Large intestine (tissue), 3 donors: ENCODE results near the gene PCLAF. TPM values are rescaled to one million over a fixed set of nuclear protein-coding genes. Genes with fewer than 3 reads are reported as not detected.
A peak's percentile ranks its signal among the peaks of the same experiment; 100 is the strongest.
"Not testable (repeated sequence)": the region's sequence is repeated elsewhere in the genome, so short reads cannot be mapped to it uniquely, and the experiment has no call there.

ENCODE experiments used
- DNase-seq, 2 donors: peaks; one replicate each; pipeline versions ENCODE4 v3.0.0 to v3.0.0-alpha.2; 2013
- H3K27ac ChIP-seq: one replicate; pipeline ENCODE4 v1.5.1; 2013; ENCODE audit warnings: low read length
- H3K27me3 ChIP-seq: 2 replicates; pipeline ENCODE4 v1.6.1; 2013; ENCODE audit warnings: low read length; ENCODE audit not compliant: control insufficient read depth, insufficient read depth
- H3K36me3 ChIP-seq: 2 replicates; pipeline ENCODE4 v1.6.1; 2013; ENCODE audit warnings: low read length; ENCODE audit not compliant: control insufficient read depth, insufficient read depth
- H3K4me1 ChIP-seq: one replicate; pipeline ENCODE4 v1.6.1; 2013; ENCODE audit warnings: low read length; ENCODE audit not compliant: control insufficient read depth, insufficient read depth
- H3K4me3 ChIP-seq: one replicate; pipeline ENCODE4 v1.5.1; 2013; ENCODE audit warnings: low read length
- H3K9me3 ChIP-seq: one replicate; pipeline ENCODE4 v1.6.1; 2013; ENCODE audit warnings: mild to moderate bottlenecking, low read depth, low read length, moderate library complexity; ENCODE audit not compliant: control insufficient read depth
- WGBS: methylation state at CpG from one replicate; pipeline ENCODE4 v1.1.5; 2013; ENCODE audit warnings: low lambda C conversion rate; ENCODE audit not compliant: insufficient coverage; 5-methylcytosine and 5-hydroxymethylcytosine counted together
- polyA plus RNA-seq: library from polyadenylated mRNA; unstranded; fragments of 120-200 nt; gene quantifications from one replicate; pipeline ENCODE4 v1.2.1, GENCODE V29; 2013

PCLAF gene
- polyA plus RNA-seq, 1 donor, result 33.3 TPM

DNA sequence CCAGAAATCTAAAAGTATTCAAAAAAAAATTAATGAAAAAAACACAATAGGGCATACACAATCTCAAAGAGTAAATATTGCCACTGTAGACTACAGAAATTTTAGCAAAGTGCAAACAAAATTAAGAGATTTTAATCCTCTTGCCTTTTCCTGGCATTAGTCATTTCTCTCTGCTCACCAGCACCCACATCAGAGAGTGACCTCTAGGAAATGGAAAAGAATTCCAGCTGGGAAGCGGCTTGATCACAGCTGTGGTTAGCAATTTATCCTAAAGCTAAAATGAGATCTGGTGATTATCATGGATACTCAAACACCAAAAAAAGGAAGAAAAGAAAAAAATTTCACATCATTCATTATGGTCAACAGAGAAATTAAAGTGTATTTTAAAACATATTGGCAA is 32.8 kb downstream of the PCLAF start:
- Histone ChIP-seq H3K4me1 (no peaks in the 10 kb centered on the region), H3K27me3 (no peaks in the 10 kb centered on the region), H3K36me3 (peaks cover 3% of the 10 kb centered on the region), H3K9me3 (no peaks in the 10 kb centered on the region), H3K27ac (no peak overlapping the region), H3K4me3 (no peak overlapping the region)
- no CpG with 5 or more reads among the region's 1 CpG for WGBS
- DNase-seq, result no peak

DNA sequence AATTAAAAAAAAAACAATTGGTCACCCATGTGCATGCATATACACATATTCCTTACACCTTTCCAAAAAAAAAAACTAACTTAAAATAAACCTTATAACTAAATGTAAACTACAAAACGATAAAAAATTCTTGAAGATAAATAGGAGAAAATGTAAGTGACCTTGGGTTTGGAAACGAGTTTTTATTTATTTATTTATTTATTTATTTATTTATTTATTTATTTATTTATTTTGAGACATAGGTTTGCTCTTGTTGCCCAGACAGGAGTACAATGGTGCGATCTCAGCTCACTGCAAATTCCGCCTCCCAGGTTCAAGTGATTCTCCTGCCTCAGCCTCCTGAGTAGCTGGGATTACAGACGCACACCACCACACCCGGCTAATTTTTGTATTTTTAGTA is 35.0 kb downstream of the PCLAF start:
- not testable (repeated sequence) for H3K27me3 ChIP-seq, H3K4me1 ChIP-seq, H3K36me3 ChIP-seq, H3K27ac ChIP-seq, H3K4me3 ChIP-seq, DNase-seq, H3K9me3 ChIP-seq
- WGBS, result no CpG with 5 or more reads among the region's 6 CpGs

DNA sequence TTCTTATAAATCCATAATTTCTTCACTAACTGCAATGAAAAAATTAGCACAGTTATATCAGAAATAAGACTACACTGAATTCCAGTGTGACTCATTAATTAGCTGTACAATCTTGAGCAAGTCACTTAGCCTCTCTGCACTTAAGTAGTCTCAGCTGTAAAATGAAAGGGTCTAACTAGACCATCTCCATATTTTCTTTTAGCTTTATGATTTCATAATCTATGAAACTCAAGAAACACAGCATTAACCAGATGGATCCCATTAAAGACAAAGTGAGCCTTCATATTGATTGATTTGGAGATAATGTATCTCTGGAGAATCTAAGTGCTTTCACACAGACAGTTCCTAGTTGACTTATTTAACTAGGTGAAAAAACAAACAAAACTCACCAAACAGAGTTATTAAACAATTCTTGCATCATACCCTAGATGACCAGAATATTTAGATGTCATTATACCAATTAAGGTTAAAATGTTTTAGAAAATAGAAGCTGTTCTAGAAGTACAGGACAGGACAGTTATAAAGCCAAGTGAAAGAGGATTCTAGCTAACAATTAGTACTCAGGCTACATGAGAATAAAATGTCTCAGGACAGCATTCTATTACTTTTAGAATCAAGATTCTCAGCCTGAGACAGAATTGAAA is 36.5 kb downstream of the PCLAF start:
- Histone ChIP-seq H3K4me1 (peaks cover 7% of the 10 kb centered on the region), H3K27me3 (no peaks in the 10 kb centered on the region)
- no peak for DNase-seq

DNA sequence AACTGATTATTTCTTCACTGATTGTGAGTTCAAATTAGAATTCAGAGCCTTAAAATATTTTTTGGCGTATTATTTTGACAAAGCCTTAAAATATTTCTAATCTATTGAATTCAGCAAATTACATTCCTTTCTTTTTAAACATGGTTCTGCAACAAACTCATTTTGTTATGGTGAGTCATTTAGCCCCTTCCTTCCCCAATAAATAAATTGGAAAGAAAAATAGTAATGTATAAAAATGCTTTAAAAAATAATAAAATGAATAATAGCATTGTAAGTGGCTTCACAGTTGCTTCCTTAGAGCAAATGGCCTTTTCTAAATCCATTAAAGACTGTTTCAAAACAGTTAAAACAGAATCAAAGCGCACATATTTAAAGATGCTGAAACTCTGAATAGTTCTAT is 37.4 kb downstream of the PCLAF start:
- Histone ChIP-seq H3K27ac (no peak overlapping the region), H3K36me3 (peaks cover 3% of the 10 kb centered on the region), H3K9me3 (no peaks in the 10 kb centered on the region), H3K4me3 (no peak overlapping the region), H3K4me1 (peaks cover 7% of the 10 kb centered on the region), H3K27me3 (no peaks in the 10 kb centered on the region)
- DNase-seq, result no peak
- WGBS, result 100% methylated on average over 1 of the region's 2 CpGs

More for the DNA sequence above, 36.5 kb downstream of the PCLAF start:
- H3K36me3 ChIP-seq, result peaks cover 3% of the 10 kb centered on the region
- no peaks in the 10 kb centered on the region for H3K9me3 ChIP-seq
- no peak overlapping the region for H3K27ac ChIP-seq
- H3K4me3 ChIP-seq, result no peak overlapping the region

DNA sequence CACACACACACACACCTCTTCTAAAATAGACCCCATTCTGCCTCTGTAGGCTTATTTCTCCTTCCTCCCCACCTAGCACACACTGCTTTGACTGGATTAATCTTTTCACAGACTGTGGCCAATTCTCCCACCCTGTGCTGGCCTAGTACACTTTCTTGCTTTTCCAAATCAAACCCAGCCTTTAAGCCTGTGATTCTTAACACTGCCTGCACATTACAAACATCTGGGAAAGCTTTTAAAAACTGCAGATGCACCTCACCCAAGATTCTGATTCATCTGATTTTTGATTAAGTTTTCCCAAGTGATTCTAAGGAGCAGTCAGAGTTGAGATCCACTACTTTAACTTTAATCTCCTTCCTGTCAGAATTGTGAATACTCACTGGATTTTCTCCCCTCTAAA is 38.0 kb downstream of the PCLAF start:
- Histone ChIP-seq H3K27me3 (no peaks in the 10 kb centered on the region), H3K9me3 (no peaks in the 10 kb centered on the region), H3K4me1 (peaks cover 7% of the 10 kb centered on the region), H3K27ac (no peak overlapping the region), H3K36me3 (peaks cover 3% of the 10 kb centered on the region), H3K4me3 (no peak overlapping the region)
- DNase-seq, result no peak

DNA sequence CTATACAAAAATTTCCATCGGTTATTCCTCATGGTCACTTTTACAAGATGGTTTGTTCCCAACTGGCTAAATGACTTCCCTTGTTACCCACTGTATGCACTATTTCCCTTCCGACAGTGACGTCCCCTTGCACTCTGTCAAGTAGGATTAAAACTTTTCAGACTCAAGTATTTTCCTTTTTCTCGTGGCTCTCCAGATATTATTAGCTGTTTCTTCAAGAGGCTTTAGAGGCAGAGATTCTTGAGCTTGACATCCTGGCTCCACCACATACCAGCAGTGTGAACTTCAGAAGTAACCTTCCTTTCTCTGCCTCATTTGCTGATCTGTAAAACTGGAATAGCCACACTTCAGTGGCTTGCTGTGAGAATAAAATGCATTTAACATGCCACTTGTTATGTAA is 39.3 kb downstream of the PCLAF start:
- WGBS, result 93% methylated on average over 3 of the region's 4 CpGs
- no peaks in the 10 kb centered on the region for H3K9me3 ChIP-seq

DNA sequence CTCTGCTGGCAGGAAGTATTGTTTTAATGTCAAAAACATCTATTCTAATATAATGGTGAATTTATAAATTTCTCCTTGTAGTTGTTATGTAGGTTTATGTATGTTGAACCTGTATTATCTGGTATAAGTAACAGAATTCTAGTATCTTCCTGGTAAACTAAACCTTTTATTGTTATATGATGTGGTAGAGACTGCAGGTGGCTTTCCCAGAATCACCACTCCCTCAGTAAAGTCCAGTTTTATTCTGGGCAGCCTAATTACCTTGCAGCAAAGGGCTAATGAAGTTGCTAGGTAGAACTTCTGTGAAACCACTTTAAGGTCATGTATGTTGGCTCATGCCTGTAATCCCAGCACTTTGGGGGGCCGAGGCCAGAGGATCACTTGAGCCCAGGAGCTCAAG is 40.9 kb downstream of the PCLAF start:
- Histone ChIP-seq H3K4me3 (no peak overlapping the region), H3K9me3 (no peaks in the 10 kb centered on the region), H3K27me3 (no peaks in the 10 kb centered on the region), H3K4me1 (peaks cover 7% of the 10 kb centered on the region), H3K27ac (no peak overlapping the region), H3K36me3 (no peaks in the 10 kb centered on the region)
- DNase-seq, result peak in 1 of 2 donors; percentile 26
- no CpG with 5 or more reads among the region's 1 CpG for WGBS

More for the DNA sequence above, 39.3 kb downstream of the PCLAF start:
- peaks cover 7% of the 10 kb centered on the region for H3K4me1 ChIP-seq
- no peak overlapping the region for H3K4me3 ChIP-seq
- H3K27me3 ChIP-seq, result no peaks in the 10 kb centered on the region
- no peak overlapping the region for H3K27ac ChIP-seq
- no peak for DNase-seq
- no peaks in the 10 kb centered on the region for H3K36me3 ChIP-seq

DNA sequence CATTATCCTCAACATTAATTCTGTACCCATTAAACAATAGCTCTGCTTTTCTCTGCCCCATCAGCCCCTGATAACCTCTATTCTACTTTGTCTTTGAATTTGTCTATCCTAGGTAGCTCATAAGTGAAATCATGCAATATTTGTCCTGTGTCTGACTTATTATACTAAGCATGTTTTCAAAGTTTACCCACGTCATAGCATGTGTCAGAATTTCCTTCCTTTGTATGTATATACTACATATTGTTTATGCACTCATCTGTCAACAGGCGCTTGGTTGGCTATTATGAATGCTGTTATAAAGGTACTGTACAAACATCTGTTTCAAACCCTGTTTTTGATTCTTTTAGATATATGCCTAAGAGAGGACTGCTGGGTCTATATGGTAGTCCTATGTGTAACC is 43.5 kb downstream of the PCLAF start:
- WGBS, result no CpG with 5 or more reads among the region's 2 CpGs

DNA sequence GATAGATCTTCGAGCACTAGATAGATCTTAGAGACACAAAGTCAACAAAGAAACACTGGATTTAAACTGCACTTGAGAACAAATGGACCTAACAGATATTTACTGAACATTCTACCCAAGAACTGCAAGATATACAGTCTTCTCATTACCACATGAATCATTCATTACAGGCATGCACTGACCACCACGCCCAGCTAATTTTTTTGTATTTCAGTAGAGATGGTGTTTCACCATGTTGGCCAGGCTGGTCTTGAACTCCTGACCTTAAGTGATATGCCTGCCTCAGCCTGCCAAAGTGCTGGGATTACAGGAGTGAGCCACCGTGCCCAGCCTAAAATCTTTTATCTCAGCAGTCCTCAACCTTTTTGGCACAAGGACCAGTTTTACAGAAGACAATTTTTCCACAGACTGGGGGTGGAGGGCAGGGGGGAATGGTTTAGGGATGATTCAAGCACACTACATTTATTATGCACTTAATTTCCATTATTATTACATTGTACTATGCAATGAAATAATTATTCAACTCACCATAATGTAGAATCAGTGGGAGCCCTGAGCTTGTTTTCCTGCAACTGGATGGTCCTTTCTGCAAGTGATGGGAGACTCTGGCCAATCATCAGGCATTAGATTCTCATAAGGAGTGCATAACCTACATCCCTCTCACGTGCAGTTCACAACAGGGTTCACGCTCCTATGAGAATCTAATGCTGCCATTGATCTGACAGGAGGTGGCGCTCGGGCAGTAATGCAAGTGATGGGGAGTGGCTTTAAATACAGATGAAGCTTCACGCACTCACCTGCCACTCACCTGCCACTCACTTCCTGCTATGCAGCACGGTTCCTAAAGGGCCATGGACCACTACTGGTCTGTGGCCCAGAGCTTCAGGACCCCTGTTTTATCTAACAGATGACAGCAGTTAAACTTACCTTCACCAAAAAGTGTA is 47.0 kb downstream of the PCLAF start:
- WGBS, result no CpG with 5 or more reads among the region's 9 CpGs
- peak; percentile 4 to 24 for DNase-seq
- H3K36me3 ChIP-seq, result no peaks in the 10 kb centered on the region

More for the DNA sequence above, 43.5 kb downstream of the PCLAF start:
- no peak overlapping the region for H3K27ac ChIP-seq
- H3K9me3 ChIP-seq, result no peaks in the 10 kb centered on the region
- H3K4me1 ChIP-seq, result peaks cover 7% of the 10 kb centered on the region
- no peak overlapping the region for H3K4me3 ChIP-seq
- H3K36me3 ChIP-seq, result no peaks in the 10 kb centered on the region
- no peak for DNase-seq
- no peaks in the 10 kb centered on the region for H3K27me3 ChIP-seq

DNA sequence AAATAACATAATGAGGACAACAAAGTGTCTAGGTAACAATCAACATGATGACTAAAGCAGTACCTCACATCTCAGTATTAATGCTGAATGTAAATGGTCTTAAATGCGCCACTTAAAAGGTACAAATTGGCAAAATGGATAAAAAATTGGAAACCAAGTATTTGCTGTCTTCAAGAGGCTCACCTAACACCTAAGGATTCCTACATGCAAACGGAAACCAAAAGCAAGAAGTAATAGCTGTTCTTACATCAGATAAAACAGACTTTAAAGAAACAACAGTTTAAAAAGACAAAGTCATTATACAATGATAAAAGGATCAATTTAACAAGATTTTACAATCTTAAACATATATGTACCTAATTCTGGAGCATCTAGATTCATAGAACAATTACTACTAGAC is 47.7 kb downstream of the PCLAF start:
- H3K27me3 ChIP-seq, result no peaks in the 10 kb centered on the region
- H3K4me3 ChIP-seq, result no peak overlapping the region
- DNase-seq, result peak in 1 of 2 donors; percentile 8
- H3K27ac ChIP-seq, result no peak overlapping the region
- 86% methylated on average over 2 of the region's 2 CpGs for WGBS
- no peaks in the 10 kb centered on the region for H3K9me3 ChIP-seq
- H3K4me1 ChIP-seq, result no peaks in the 10 kb centered on the region
- no peaks in the 10 kb centered on the region for H3K36me3 ChIP-seq

More for the DNA sequence above, 47.0 kb downstream of the PCLAF start:
- H3K4me3 ChIP-seq, result no peak overlapping the region
- no peaks in the 10 kb centered on the region for H3K27me3 ChIP-seq
- no peaks in the 10 kb centered on the region for H3K4me1 ChIP-seq
- no peak overlapping the region for H3K27ac ChIP-seq
- no peaks in the 10 kb centered on the region for H3K9me3 ChIP-seq
